GM18526 (cell line): ENCODE results near the gene SMNDC1.

Experiments
- POLR2A ChIP-seq: IDR thresholded peaks from 3 replicates; pipeline ENCODE4 v1.6.1; 2011; ENCODE audit not compliant: insufficient read length; ENCODE audit errors: extremely low read depth

Gene SMNDC1

GRCh38 chr10:110242511-110242910 lies 62.2 kb downstream of the SMNDC1 start:
- TF ChIP-seq POLR2A: no peak

- no peak for TF ChIP-seq POLR2A
These were observed 62.9 kb downstream of the SMNDC1 start for GRCh38 chr10:110241841-110242240.

- no peak for TF ChIP-seq POLR2A
These were observed 63.3 kb downstream of the SMNDC1 start for GRCh38 chr10:110241407-110241806.
